ENCODE measurements around the gene DGUOK.

The DGUOK gene

DNA sequence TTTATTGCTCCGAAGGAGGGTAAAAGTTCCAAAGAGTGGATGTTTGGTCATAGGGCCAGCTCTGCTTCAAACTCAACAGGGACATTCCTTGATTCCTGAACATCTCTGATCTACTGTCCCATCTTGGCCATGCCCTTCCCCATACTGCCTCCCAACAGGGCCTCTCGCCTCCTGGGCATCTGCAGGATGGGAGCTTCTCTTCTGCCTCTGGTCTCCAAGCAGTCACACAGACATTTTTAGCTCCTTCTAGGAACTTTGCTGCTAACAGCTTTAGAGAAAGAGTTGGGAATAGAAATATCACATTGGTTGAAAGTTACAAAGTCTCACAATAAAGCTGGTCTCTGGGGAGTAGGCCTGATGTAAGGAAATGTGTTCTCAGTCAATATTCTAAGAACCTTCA lies 9.4 kb upstream of the DGUOK start:
- in situ Hi-C loops (cut with MboI; ENCODE audit: low pct_unique_long_range_greater_than_20kb, low sequenced_read_pairs) = no loop called here

DNA sequence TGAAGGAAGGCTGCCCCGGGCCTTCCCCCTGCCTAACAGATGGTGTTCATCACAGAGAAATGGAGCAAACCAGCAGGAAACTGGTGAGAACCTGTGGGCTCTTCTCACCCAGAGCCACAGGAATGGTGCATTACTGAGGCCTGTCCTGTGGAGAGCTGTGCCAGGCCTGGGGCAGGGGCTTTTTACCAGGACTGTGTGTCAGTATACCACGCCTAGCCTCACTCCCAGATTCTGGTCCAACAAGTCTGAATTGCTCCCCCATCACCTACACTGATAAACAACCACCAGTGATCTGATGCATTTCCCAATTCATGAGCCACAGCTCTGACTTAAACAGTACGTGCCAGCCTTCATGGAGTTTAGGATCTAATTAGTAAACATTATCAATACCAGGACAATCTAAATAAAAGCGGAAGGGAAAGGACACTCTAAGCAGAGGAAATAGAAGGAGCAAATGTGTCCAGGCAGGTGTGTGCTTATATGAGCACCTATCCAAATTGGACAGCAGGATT lies 8.9 kb upstream of the DGUOK start:
- in situ Hi-C loops (cut with MboI; ENCODE audit: low pct_unique_long_range_greater_than_20kb, low sequenced_read_pairs) = no loop called here
- no peak for DNase-seq

More for the DNA sequence above, 9.4 kb upstream of the DGUOK start:
- no peak for DNase-seq

DNA sequence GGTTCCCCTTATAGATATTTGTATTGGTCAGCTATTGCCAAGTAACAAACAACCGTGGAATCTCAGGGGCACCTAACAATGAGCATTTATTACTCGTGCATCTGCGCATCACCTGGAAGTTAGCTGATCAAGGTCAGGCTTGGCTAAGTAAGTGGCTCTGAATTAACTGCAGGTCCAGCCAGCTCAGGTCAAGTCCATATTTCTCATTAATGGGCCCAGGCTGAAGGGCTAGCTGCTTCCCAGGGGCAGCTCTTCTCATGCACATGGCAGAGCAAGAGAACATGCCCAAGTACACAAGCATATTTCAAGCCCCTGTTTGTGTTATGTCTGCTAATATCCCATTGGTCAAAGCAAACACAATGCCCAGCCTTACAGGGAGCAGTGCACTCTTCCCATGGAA lies 7.8 kb upstream of the DGUOK start:
- no peak for DNase-seq

DNA sequence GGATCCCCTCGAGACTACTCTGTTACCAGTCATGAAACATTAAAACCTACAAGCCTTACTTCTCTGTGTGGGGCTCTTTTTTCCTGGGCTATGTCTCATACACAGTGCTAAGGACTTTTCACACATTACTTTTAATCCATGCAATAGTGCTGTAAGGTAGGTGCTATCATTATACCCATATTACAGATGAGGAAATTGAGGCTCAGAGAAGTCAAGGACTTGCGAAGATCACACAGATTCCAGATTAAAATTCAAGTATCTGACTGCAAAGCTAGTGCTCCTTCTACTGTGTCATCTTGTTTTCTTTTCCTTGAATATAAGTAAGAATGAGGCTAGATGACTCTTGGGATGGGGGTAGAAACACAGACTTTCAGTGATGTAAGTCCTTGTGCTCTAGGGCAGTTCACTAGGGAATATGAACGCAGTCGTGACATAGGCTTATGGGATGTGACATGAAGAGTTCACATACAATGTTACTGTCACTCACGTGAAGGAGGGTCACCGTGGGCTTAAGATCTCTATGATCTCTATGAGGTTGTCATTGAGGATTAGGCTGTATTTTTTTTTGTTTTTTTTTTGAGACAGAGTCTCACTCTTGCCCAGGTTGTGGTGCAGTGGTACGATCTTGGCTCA lies 7.0 kb upstream of the DGUOK start:
- in situ Hi-C loops (cut with MboI; ENCODE audit: low pct_unique_long_range_greater_than_20kb, low sequenced_read_pairs) = no loop called here

More for the DNA sequence above, 7.8 kb upstream of the DGUOK start:
- in situ Hi-C loops (cut with MboI; ENCODE audit: low pct_unique_long_range_greater_than_20kb, low sequenced_read_pairs) = no loop called here

DNA sequence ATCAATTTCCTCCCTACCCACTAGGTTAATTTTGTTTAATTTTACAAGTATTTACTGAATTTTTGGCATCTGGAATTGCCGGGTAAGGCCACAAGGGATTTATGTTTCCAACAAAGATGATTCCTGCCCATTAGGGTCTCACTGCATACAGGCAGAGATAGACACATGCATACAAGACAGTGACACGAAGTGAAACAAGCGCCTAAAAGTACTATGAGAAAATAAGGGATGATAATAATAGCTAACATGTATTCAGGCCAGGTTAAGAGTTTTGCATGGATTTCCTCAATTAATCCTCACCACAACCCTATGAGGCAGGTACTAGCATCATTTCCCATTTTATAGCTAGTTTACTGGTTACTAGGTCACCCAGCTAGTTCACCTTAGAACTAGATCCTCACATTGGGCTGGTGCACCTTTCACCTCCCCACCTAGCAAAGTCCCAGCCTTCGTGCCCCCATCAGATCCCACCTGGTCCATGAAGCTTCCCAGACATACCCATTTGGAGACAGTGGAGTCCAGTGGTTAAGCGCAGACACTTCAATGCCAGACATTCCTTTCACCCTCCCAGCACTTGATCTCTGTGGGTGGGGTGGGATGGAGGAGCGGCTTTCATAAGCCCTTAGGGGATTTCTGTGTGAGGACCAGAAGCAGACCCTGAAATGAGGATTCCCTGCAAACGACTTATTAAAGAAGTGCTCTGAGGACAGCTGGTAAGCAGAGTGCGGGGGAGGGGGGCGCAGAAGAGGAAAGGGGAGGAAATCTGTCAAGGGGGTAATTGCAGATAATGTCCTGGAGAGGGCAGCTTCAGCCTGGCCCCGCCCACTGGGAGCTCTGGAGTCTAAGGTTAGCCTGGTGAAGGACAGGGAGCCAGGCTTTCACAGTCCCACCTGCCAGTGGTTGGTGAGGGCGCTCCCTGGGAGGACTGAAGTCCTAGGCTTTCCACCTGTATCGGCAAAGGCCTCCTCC lies 5.8 kb upstream of the DGUOK start:
- DNase-seq = peak; percentile 77
- in situ Hi-C loops (cut with MboI; ENCODE audit: low pct_unique_long_range_greater_than_20kb, low sequenced_read_pairs) = no loop called here

More for the DNA sequence above, 7.0 kb upstream of the DGUOK start:
- no peak for DNase-seq

DNA sequence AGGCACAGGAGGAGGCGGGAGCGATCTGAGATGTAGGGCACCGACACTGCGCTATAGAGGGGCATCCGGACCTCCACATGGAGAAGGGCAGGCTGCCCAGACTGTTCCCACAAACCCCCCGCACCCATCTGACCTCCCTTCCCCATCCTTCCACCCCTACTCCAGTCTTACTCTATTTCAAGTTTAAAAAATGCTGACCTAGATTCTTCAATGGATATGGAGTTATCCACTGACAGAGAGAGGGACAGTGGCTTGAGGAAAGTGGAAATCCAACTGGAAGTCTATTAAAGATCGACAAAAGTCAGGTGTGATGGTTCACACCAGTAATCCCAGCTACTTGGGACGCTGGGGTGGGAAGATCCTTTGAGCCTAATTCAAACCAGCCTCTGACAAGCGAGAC lies 5.1 kb upstream of the DGUOK start:
- no peak for DNase-seq
- in situ Hi-C loops (cut with MboI; ENCODE audit: low pct_unique_long_range_greater_than_20kb, low sequenced_read_pairs) = no loop called here

DNA sequence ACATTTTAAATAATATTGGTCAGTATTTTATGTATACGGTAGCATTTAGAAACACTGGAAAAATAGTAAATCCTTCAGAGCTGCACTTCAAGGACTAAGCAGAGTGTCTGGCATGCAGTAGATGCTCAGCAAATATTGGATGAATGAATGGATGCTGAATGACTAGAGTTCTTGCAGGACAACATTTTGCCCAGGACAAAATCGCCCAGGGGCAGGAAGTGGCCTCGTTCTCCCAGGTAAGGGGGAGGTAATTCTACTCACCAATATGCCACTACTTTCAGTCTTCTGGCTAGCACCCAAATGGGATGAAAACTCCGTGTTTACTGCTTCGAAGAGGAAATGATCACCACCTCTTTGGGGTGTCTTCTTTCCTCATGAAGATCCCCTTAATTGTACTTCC lies 4.0 kb upstream of the DGUOK start:
- in situ Hi-C loops (cut with MboI; ENCODE audit: low pct_unique_long_range_greater_than_20kb, low sequenced_read_pairs) = no loop called here
- DNase-seq = no peak

DNA sequence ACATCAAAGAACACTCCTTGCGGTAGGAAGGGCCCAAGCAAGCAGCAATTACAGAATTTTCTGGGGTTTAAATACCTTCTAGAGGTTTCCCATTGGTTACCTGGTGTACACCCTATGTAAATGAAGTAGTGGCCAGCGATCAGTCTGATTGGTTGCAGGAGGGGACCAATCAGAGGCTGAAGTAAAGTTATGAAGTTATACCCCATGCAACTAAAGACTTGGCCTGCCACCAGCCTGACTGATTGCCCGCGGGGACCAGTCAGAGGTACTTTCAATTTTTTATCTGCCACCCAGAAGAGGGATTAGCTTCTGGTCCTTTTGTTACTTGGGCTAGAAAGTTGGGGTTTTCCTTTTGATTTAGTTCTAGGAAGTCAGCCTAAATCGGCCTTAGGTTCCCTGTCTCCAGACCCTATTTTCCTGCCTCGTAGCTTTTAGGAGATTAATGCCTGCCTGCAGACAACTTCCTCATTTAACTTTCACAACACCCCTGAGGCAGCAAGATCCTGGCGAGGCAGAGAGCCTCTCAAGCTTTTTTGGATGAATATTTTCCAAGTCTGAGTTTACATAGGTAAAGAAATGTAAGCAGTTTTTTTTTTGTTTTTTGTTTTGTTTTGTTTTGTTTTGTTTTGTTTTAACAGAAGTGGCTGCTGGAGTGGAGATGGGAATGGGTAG lies 1.5 kb upstream of the DGUOK start:
- peak; percentile 41 for DNase-seq
- in situ Hi-C loops (cut with MboI; ENCODE audit: low pct_unique_long_range_greater_than_20kb, low sequenced_read_pairs) = no loop called here

DNA sequence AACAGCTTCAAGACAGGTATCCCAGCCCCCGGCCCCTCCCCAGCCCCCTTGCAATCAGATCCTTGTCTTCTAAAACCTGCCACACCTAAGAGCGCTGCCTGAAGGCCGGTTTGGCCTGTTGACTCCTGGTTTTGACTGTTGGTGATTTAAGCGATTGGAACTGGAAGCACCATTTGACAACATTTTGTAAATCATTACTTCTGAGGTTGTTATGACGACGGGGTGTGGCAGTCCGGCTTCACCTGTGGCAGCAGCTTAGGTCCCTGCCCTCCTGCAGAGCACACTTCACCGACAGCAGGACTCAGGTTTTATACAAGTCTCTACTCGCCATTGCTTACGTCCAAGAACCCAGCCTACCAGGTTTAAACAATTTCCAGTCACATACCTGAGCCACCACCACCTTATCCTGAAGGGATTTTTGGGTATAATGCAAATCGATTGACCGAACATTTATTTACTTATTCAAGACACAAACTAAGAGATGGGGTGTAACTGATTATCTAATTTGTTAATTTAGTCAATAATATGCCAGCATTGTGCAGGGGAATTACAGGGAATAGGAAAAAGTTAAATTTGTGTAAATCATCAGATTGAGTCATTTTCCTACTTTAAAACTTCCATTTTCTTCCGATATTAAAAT lies 707 bp upstream of the DGUOK start:
- DNase-seq = no peak
- in situ Hi-C loops (cut with MboI; ENCODE audit: low pct_unique_long_range_greater_than_20kb, low sequenced_read_pairs) = no loop called here

DNA sequence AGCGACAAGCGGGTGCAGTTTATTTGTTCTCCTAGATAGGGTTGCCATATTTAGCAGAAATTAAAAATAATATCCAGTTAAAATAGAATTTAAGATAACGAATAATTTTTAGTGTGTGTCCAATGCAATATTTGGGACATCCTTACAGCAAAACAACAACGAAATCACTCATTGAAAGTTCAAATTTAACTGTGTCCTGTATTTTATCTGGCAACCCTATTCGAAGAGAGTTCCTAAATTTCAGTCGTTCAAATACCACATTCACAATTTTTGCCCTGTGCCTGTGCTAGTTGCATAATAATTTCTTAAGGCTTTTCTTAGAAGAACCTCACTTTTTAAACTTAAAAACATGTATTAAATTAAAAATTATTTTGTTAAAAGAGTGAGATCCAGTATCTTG lies 664 bp downstream of the DGUOK start:
- no peak for DNase-seq
- in situ Hi-C loops (cut with MboI; ENCODE audit: low pct_unique_long_range_greater_than_20kb, low sequenced_read_pairs) = no loop called here

DNA sequence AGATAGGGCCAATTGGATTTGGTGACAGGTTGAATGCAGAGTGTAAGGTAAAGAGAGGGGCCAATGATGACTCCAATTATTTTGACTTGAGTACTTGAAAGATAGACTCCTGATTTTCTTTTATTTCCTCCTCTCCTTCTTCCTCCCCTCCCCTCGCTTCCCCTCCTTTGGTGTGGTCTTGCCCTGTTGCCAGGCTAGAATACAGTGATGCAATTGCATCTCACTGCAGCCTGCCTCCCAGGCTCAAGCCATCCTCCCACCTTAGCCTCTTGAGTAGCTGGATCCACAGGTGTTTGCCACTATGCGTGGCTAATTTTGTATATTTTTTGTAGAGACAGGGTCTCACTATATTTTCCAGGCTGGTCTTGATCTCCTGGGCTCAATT lies 2.3 kb downstream of the DGUOK start:
- in situ Hi-C loops (cut with MboI; ENCODE audit: low pct_unique_long_range_greater_than_20kb, low sequenced_read_pairs) = no loop called here
- DNase-seq = no peak

DNA sequence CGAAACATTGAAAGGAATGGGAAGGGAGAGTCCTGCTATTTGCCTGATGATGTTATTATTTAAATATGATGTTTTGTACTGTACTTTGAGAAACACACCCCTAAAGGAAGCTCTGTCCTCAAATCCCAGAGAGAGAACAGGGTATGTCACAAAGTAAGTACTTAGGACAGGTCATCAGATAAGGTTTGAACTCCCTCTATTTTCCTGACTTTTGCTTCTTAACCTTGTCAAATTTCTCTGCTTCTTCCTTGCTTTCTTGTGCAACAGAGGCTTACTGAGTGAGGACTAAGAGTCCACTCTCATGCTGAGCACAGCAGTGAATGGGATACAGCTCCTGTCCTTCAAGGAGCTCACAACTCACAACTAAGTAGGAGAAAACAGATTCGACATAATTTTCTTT lies 3.7 kb downstream of the DGUOK start:
- no peak for DNase-seq

DNA sequence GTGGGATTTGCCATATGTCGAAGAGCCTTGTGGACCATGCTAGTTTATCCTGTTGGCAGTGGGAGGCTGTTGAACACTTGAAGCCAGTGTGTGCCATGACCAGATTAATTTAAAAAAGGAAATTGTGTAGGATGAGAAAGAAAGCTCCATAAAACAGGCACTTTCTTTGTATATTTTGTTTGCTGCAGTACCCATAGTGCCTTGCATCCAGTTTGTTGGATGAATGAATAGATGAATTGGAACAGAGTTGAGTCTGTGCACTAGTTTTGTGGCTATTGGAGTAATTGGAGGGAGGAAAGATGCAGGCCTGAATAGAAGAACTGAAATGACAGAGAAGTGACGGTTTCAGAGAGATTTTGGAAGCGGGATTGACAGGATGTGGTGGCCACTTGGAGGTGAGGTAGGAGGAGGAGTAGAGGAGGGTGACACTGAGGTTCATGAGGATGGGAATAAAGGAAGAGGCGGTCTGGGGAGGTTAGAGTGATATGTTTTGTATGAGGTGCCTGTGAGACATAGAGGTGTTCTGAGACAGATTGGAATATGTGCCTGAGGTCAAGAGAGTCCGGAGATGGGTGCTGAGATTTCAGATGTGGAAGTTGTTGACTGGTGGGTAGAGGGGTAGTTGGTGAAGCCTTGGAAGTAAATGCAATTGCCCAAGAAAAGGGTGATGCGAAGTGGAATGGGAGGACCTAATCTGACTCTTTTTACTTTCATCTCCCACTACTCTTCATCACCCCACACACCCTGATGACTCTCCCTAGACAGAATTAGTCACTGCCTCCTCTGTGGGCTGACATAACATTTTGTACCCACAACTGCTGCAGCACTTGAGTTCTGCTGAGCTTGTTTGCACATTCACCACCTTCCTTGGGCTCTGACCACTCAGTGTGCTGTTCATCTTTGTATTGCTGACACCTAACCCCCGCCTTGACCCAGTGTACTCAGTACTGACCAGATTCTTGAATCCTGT lies 5.1 kb downstream of the DGUOK start:
- no peak for DNase-seq
- in situ Hi-C loops (cut with MboI; ENCODE audit: low pct_unique_long_range_greater_than_20kb, low sequenced_read_pairs) = no loop called here

More for the DNA sequence above, 3.7 kb downstream of the DGUOK start:
- in situ Hi-C loops (cut with MboI; ENCODE audit: low pct_unique_long_range_greater_than_20kb, low sequenced_read_pairs) = no loop called here

DNA sequence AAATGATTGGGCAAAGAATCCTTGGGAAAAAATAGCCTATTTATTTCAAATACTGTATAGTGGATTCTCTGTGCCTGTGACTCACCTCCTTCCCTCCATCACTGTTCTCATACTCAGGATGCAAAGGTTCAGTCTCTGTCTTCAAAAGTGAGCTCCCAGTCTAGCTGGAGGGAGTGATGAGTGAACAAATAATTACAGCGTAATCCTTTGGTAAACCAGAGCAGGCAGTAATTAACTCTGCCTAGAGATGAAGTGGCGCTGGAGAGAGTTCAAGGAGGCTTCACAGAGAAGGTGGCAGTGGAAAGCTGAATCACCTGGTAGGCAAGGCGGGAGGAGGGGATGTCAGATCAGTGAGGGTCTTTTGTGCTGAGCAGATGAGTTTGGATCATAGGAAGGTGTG lies 6.5 kb downstream of the DGUOK start:
- no peak for DNase-seq
- in situ Hi-C loops (cut with MboI; ENCODE audit: low pct_unique_long_range_greater_than_20kb, low sequenced_read_pairs) = no loop called here

DNA sequence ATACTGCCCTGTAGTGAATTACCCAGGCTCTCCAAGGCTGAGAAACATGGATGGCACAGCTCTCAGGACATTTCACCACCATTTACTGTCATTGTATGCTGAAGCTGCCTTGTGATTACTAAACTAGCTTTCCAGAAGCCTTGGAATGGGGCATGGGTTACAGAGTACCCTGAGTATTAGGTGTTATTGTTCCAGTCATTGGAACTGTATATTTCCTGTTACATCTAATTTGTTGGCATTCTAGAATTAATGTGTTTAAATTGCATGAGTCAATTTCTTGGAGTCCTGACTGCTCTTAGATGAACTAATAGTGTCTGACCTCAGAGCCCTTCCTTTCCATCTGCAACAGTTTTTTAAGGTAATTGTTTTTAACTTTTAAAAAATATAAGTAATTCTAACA lies 9.0 kb downstream of the DGUOK start:
- DNase-seq = no peak
- in situ Hi-C loops (cut with MboI; ENCODE audit: low pct_unique_long_range_greater_than_20kb, low sequenced_read_pairs) = no loop called here

DNA sequence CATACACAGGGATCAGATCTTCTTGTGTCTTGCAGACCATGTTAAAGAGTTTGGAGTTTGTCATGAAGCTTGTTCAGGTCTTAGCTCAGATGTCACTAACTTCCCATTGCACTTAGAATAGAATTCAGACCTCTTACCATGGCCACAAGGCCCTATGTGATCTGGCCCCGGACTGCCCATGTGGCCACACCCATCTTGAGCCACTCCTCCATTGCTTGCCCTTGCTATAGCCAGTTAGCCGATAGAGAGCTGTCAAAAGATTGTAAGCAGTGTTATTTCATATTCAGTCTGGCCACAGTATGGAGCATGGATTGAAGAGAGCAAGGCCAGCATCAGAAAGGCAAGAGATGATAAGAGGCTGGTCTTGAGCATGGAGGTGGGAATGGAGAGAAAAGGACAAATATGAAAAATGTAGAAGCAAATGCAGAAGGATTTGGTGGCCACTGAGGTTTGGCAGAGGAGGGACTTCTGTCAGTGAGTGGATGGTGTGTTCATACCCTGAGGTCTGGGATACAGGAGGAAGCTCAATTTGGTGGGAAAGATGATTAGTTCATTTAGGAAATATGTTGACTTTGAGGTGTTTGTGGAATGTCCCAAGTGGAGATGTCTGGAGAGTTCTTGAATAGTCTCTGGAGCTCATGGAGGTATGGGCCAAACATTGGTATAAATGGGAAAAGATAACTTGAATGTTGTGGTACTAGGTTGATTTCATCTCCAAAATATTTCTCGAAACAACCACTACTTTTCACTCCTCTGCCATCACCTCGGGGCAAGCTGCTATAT lies 10.6 kb downstream of the DGUOK start:
- no peak for DNase-seq
- in situ Hi-C loops (cut with MboI; ENCODE audit: low pct_unique_long_range_greater_than_20kb, low sequenced_read_pairs) = no loop called here

DNA sequence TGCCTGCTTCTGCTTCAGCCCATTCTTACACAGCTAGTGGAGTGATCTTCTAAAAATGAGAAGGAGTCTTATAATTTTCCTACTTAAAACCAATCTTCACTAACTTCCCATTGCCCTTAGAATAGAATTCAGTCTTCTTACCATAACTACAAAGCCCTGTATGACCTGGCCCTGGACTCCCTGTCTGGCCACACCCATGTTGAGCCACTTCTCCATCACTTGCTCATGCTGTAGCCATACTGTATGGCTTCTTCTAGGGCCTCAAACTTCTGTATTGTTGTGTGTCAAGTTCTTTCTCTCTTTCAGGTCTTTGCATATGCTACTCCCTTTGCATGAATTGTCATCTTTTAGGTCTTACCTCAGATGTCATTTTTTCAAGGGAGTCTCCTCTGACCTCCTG lies 11.2 kb downstream of the DGUOK start:
- in situ Hi-C loops (cut with MboI; ENCODE audit: low pct_unique_long_range_greater_than_20kb, low sequenced_read_pairs) = no loop called here
- no peak for DNase-seq
